ENCODE data around the gene ABLIM3.

DNA sequence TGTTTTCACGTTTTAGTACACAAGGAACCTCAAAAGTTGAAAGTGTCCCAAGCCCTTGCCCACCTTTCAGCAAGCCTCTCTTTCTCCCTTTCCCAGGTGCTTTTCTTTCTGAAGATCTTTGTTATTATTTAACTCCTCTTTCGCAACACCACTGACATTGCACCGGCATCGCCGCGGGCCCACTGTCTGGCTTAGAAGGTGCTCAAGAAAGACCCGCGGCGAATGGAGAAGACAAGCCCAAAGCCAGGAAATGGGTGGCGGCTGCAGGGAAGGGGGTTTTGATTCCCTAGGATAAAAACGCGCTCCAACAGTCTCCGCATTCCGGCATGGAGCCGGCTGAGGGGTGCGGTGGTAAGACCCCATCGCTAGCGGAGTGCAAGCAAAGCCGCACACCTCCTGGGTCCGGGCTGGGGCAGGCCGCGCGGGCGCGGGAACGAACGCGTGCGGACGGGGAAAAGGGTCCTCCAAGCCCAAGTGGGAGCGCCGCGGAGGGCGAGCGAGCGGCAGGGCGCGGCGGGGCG, 130.0 kb downstream of the ABLIM3 start:
- TF ChIP-seq, protein P1, sequence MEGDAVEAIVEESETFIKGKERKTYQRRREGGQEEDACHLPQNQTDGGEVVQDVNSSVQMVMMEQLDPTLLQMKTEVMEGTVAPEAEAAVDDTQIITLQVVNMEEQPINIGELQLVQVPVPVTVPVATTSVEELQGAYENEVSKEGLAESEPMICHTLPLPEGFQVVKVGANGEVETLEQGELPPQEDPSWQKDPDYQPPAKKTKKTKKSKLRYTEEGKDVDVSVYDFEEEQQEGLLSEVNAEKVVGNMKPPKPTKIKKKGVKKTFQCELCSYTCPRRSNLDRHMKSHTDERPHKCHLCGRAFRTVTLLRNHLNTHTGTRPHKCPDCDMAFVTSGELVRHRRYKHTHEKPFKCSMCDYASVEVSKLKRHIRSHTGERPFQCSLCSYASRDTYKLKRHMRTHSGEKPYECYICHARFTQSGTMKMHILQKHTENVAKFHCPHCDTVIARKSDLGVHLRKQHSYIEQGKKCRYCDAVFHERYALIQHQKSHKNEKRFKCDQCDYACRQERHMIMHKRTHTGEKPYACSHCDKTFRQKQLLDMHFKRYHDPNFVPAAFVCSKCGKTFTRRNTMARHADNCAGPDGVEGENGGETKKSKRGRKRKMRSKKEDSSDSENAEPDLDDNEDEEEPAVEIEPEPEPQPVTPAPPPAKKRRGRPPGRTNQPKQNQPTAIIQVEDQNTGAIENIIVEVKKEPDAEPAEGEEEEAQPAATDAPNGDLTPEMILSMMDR (IDR thresholded peaks at IDR 0.05), result no peak
- TF ChIP-seq REST (IDR thresholded peaks at IDR 0.05; ENCODE audit: insufficient read depth in 1 of 2, low read depth in 2 of 2, low read length in 1 of 2), result no peak
- TF ChIP-seq SIN3A (IDR thresholded peaks at IDR 0.05; ENCODE audit: borderline replicate concordance, insufficient read depth, low read depth, low read length), result no peak
- no peak for TF ChIP-seq POLR2AphosphoS5 (IDR thresholded peaks at IDR 0.05; ENCODE audit: low read depth, low read length)

All from Panc1 (cell line).